Measurements from ENCODE around the gene ETFB.
"Not testable (repeated sequence)": the region's sequence is repeated elsewhere in the genome, so short reads cannot be mapped to it uniquely, and the experiment has no call there.

ETFB gene

GRCh38 chr19:51365965-51366388 lies at the start of gene ETFB:
TSS of gene ETFB (minus strand) at chr19:51366388. CDS start at chr19:51366326, 62 bp downstream.
- DNase-seq (ENCODE audit: low read depth), result no peak
- TF ChIP-seq, protein P1, sequence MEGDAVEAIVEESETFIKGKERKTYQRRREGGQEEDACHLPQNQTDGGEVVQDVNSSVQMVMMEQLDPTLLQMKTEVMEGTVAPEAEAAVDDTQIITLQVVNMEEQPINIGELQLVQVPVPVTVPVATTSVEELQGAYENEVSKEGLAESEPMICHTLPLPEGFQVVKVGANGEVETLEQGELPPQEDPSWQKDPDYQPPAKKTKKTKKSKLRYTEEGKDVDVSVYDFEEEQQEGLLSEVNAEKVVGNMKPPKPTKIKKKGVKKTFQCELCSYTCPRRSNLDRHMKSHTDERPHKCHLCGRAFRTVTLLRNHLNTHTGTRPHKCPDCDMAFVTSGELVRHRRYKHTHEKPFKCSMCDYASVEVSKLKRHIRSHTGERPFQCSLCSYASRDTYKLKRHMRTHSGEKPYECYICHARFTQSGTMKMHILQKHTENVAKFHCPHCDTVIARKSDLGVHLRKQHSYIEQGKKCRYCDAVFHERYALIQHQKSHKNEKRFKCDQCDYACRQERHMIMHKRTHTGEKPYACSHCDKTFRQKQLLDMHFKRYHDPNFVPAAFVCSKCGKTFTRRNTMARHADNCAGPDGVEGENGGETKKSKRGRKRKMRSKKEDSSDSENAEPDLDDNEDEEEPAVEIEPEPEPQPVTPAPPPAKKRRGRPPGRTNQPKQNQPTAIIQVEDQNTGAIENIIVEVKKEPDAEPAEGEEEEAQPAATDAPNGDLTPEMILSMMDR (IDR thresholded peaks at IDR 0.05; ENCODE audit: control insufficient read depth, extremely low read depth, insufficient read depth), result no peak
- peak within 1 kb of the TSS; percentile 93 for H3K4me3 ChIP-seq (ENCODE audit: low read depth, low read length)

DNA sequence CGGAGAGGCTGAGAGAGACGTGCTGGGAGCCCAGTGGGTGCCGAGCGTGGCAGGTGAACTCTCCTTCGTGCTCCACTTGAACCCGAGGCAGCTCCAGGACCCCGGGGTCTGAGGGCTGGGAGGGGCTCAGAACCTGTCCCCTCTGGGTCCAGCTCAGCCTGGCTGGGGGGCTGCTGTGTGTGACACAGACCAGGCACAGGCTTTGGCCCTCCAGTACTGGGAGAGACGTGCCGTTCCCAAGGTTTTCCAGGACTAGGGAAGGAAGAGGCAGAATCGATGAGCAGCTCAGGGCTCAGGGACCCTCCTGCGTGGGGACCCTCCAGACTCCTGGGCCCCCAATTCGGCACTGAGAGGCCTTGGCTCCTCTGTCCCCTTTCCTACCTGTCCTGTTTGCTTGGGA lies 49.0 kb upstream of the ETFB start:
- DNase-seq (ENCODE audit: low read depth), result no peak
- H3K4me3 ChIP-seq (ENCODE audit: low read depth, low read length), result no peak overlapping the region
- TF ChIP-seq, protein P1 (IDR thresholded peaks at IDR 0.05; ENCODE audit: control insufficient read depth, extremely low read depth, insufficient read depth), result no peak

- TF ChIP-seq, protein P1 (IDR thresholded peaks at IDR 0.05; ENCODE audit: control insufficient read depth, extremely low read depth, insufficient read depth), result no peak
- no peak for DNase-seq (ENCODE audit: low read depth)
- no peak overlapping the region for H3K4me3 ChIP-seq (ENCODE audit: low read depth, low read length)
Measured at GRCh38 chr19:51410950-51411748, 45.0 kb upstream of the ETFB start.

- H3K4me3 ChIP-seq (ENCODE audit: low read depth, low read length), result no peak overlapping the region
- DNase-seq (ENCODE audit: low read depth), result no peak
- TF ChIP-seq, protein P1 (IDR thresholded peaks at IDR 0.05; ENCODE audit: control insufficient read depth, extremely low read depth, insufficient read depth), result 0 out of 2 replicates have a peak, but pooled peaks have one; percentile 23
Measured at GRCh38 chr19:51407511-51408131, 41.4 kb upstream of the ETFB start.

GRCh38 chr19:51402117-51402516 lies 35.9 kb upstream of the ETFB start:
- TF ChIP-seq, protein P1 (IDR thresholded peaks at IDR 0.05; ENCODE audit: control insufficient read depth, extremely low read depth, insufficient read depth), result no peak
- DNase-seq (ENCODE audit: low read depth), result no peak

DNA sequence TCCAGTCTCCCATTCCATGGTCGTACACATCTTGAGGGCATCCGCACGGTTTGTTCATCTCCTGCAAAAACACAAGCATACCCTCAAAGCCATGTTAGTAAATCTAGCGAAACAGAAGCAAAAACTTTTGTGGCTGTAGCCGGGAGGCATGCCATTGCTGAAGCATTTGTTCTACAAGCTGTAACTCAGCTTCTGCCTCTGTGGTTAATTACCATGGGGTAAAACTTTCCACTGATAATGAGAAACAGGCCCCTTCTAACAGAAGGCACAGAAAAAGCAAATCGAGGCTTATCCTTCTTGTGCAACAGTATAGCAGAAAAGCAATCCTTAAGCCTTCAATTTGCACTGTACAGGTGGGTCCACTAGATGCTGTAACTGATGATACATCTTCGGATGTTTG lies 33.7 kb upstream of the ETFB start:
- not testable (repeated sequence) for H3K4me3 ChIP-seq (ENCODE audit: low read depth, low read length); DNase-seq (ENCODE audit: low read depth)

More at GRCh38 chr19:51402117-51402516, 35.9 kb upstream of the ETFB start:
- H3K4me3 ChIP-seq (ENCODE audit: low read depth, low read length), result no peak overlapping the region

DNA sequence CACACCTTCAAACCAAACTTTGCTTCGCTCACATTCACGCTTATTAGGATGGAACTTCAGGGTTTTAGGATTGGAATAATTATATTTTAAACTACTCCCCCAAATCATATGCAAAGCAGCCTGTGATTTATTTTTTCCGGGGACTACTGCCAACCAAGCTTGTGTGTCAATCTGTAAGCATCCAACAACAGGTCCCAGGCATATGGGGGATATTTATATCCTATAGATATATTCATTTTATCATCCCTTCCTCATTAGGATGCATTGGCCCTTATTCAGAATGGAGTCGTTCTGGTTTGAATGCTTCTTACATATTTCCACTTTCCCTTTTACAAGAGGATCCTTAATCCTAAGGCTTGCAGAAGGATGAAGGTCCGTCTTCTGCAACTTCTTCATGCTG lies 33.0 kb upstream of the ETFB start:
- TF ChIP-seq, protein P1 (IDR thresholded peaks at IDR 0.05; ENCODE audit: control insufficient read depth, extremely low read depth, insufficient read depth), result no peak
- no peak overlapping the region for H3K4me3 ChIP-seq (ENCODE audit: low read depth, low read length)
- DNase-seq (ENCODE audit: low read depth), result no peak
